Stomach (tissue), 9 donors: ENCODE measurements around the gene GNAS-AS1. TPM values are rescaled to one million over a fixed set of nuclear protein-coding genes. Genes with fewer than 3 reads are reported as not detected.
"Not testable (repeated sequence)": the region's sequence is repeated elsewhere in the genome, so short reads cannot be mapped to it uniquely, and the experiment has no call there.

ENCODE experiments used
- DNase-seq, 2 donors: peaks; one replicate each; pipeline versions ENCODE4 v3.0.0 to v3.0.0-alpha.2; 2013 to 2019
- H3K27ac ChIP-seq, 5 donors: fragments of 200-600 bp in 4 of 5; sonication (generic) in 4 of 5; one replicate each; pipeline ENCODE4 v1.5.1; 2013 to 2019; ENCODE audit warnings: mild to moderate bottlenecking in 1 of 5, moderate library complexity in 1 of 5
- H3K27me3 ChIP-seq, 3 donors: fragments of 200-600 bp; sonication (generic); one replicate each; pipeline ENCODE4 v1.5.1; 2017 to 2019; ENCODE audit warnings: mixed run types in 1 of 3
- H3K36me3 ChIP-seq, 4 donors: fragments of 200-600 bp; sonication (generic); 1 replicate in 3 of 4; 2 replicates in 1 of 4; pipeline ENCODE4 v1.5.1; 2016 to 2019
- H3K4me1 ChIP-seq, 4 donors: fragments of 200-600 bp; sonication (generic); one replicate each; pipeline ENCODE4 v1.5.1; 2016 to 2019
- H3K4me3 ChIP-seq, 4 donors: fragments of 200-600 bp; sonication (generic) in 3 of 4; one replicate each; pipeline ENCODE4 v1.5.1; 2016 to 2019; ENCODE audit warnings: mild to moderate bottlenecking in 1 of 4
- H3K9me3 ChIP-seq, 4 donors: fragments of 200-600 bp; sonication (generic); one replicate each; pipeline ENCODE4 v1.5.1; 2016 to 2019
- EP300 ChIP-seq: sonication (generic); formaldehyde crosslinking; IDR thresholded peaks from one replicate; pipeline ENCODE4 v1.6.1; 2017; ENCODE audit warnings: antibody characterized with exemption
- POLR2A ChIP-seq, 4 donors: fragments of 450-650 bp; IDR thresholded peaks; one replicate each; pipeline ENCODE4 v1.6.1; 2016; ENCODE audit warnings: antibody characterized with exemption in 4 of 4, control low read depth in 2 of 4, mild to moderate bottlenecking in 1 of 4, moderate library complexity in 1 of 4
- POLR2AphosphoS5 ChIP-seq, 3 donors: sonication (generic); formaldehyde crosslinking; IDR thresholded peaks; one replicate each; pipeline ENCODE4 v1.6.1; 2016; ENCODE audit warnings: antibody characterized with exemption in 3 of 3
- WGBS, 5 donors: extraction: QIAGEN DNeasy Blood & Tissue Kit in 3 of 5; methylation state at CpG; one replicate each; pipeline versions ENCODE4 v1.1.5 to v1.1.7; 2013 to 2018; 5-methylcytosine and 5-hydroxymethylcytosine counted together
- intact Hi-C: fragments of 100-400 bp; cut with DNase I; formaldehyde crosslinking; loops from one replicate; pipeline ENCODE4 v1.15.1; 2023; ENCODE audit warnings: low total_unique reads
- polyA plus RNA-seq, 3 donors: library from polyadenylated mRNA; stranded (reverse); fragments of 200-250 nt; gene quantifications; one replicate each; pipeline ENCODE4 v1.2.3, GENCODE V29; 2013
- total RNA-seq, 5 donors: library from RNA; depleted of rRNA; stranded (reverse); fragments of >200 nt; gene quantifications; one replicate each; pipeline versions ENCODE4 v1.1.0 to v1.2.3, GENCODE V29; 2014 to 2016
- TF ChIP-seq, protein P1 (sequence below), 7 experiments: fragments of 450-650 bp in 4 of 7; fragments of 200-600 bp in 3 of 7; sonication (generic) in 3 of 7; IDR thresholded peaks; one replicate each; pipeline ENCODE4 v1.5.1; 2016 to 2019; ENCODE audit warnings: antibody characterized with exemption in 7 of 7, control low read depth in 2 of 7, mild to moderate bottlenecking in 1 of 7
- donor health status: healthy with polysubstance abuse.
- donor health status: Bipolar disorder and iron deficiency.
- donor health status: healthy.

GNAS-AS1 gene
- total and polyA plus RNA-seq, 8 donors = 0.15 to 45.5 (median 1.8) TPM; not detected in 4

DNA sequence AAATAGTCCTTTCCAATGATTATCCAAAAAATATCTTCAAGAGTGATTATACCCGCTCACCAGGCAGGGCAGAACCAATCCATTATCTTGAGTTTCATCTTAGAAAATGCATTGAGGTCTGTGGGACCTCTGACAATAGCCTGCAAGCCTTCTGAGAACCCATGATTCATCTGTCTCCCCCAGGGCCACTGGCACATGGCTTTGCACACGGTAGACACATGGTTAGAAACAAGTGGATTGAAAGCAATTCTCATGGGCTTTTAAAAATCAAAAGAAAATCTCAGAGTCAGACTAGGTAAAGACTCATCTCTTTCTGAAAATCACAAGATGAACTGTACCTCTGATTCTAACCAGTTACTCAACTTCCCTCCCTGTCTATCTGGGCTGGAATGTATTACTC is 15.5 kb downstream of the GNAS-AS1 start:
- 78 to 85% (median 81%) methylated on average over 2 of the region's 2 CpGs for WGBS, 5 donors
- no peak overlapping the region for H3K27ac ChIP-seq
- TF ChIP-seq EP300 = no peak
- TF ChIP-seq POLR2A (IDR thresholded peaks at IDR 0.05) = no peak
- no peak for TF ChIP-seq POLR2AphosphoS5 (IDR thresholded peaks at IDR 0.05)
- TF ChIP-seq, protein P1, sequence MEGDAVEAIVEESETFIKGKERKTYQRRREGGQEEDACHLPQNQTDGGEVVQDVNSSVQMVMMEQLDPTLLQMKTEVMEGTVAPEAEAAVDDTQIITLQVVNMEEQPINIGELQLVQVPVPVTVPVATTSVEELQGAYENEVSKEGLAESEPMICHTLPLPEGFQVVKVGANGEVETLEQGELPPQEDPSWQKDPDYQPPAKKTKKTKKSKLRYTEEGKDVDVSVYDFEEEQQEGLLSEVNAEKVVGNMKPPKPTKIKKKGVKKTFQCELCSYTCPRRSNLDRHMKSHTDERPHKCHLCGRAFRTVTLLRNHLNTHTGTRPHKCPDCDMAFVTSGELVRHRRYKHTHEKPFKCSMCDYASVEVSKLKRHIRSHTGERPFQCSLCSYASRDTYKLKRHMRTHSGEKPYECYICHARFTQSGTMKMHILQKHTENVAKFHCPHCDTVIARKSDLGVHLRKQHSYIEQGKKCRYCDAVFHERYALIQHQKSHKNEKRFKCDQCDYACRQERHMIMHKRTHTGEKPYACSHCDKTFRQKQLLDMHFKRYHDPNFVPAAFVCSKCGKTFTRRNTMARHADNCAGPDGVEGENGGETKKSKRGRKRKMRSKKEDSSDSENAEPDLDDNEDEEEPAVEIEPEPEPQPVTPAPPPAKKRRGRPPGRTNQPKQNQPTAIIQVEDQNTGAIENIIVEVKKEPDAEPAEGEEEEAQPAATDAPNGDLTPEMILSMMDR (IDR thresholded peaks at IDR 0.05) = no peak
- peaks cover 0 to 12% (median 10%) of the 10 kb centered on the region in 4 donors for H3K4me1 ChIP-seq
- intact Hi-C loops = no loop called here
- H3K9me3 ChIP-seq = no peaks in the 10 kb centered on the region
- H3K4me3 ChIP-seq = no peak overlapping the region
- H3K36me3 ChIP-seq = no peaks in the 10 kb centered on the region
- H3K27me3 ChIP-seq = peaks cover 0 to 71% (median 14%) of the 10 kb centered on the region in 3 donors
- DNase-seq = no peak

DNA sequence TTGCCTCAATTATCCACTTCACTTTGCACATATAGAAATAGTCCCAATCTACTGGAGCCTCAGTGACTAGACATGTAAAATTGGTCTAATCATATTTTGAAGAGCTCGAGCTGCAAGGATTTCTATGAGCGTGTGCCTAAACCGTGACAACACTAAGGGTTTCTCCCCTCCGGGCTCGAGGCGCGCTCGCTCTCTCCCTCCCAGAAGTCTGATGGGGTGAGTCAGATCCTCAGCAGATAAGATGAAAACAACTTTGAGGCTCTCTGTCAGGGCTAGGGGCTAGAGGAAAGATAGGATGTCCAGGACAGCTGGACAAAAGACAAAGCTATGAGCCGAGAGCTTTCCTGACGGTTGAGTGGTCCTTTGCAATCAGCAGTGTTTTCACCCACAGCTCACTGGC is 16.8 kb downstream of the GNAS-AS1 start:
- 84 to 91% (median 88%) methylated on average over 10 of the region's 10 CpGs for WGBS, 5 donors

DNA sequence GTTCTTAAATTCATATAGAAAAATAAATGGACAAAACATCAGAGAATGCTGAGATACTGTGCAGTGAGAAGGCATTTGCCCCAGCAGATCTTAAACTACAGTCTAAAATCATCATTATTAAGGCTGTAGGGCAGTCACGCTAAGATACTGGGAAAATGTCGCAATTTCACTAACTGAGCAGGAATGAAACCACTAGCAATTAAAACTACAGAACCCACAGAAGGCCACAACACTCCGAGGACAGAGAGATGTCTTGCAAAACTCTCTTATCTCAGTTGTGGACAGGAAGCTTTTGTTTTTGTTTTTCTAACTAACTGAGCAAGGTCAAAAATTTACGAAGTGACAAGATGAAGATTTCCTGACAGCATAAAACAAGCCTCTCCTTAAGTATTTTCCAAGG is 18.2 kb downstream of the GNAS-AS1 start:
- no peaks in the 10 kb centered on the region for H3K9me3 ChIP-seq
- DNase-seq = no peak
- peaks cover 0 to 43% (median 0%) of the 10 kb centered on the region in 3 donors for H3K27me3 ChIP-seq
- H3K4me3 ChIP-seq = no peak overlapping the region
- TF ChIP-seq POLR2AphosphoS5 (IDR thresholded peaks at IDR 0.05) (no peak), POLR2A (IDR thresholded peaks at IDR 0.05) (no peak), EP300 (no peak)
- TF ChIP-seq, protein P1 (IDR thresholded peaks at IDR 0.05) = no peak
- 65 to 79% (median 78%) methylated on average over 4 of the region's 4 CpGs for WGBS, 5 donors
- no peaks in the 10 kb centered on the region for H3K36me3 ChIP-seq
- intact Hi-C loops = no loop called here
- peaks cover 0 to 9% (median 0%) of the 10 kb centered on the region in 4 donors for H3K4me1 ChIP-seq
- H3K27ac ChIP-seq = no peak overlapping the region

More for the DNA sequence above, 16.8 kb downstream of the GNAS-AS1 start:
- peaks cover 0 to 58% (median 1%) of the 10 kb centered on the region in 3 donors for H3K27me3 ChIP-seq
- H3K9me3 ChIP-seq = no peaks in the 10 kb centered on the region
- H3K27ac ChIP-seq = no peak overlapping the region
- intact Hi-C loops = no loop called here
- H3K4me3 ChIP-seq = no peak overlapping the region
- DNase-seq = no peak
- H3K36me3 ChIP-seq = no peaks in the 10 kb centered on the region
- H3K4me1 ChIP-seq = peaks cover 0 to 8% (median 0%) of the 10 kb centered on the region in 4 donors
- TF ChIP-seq, protein P1 (IDR thresholded peaks at IDR 0.05) = no peak
- no peak for TF ChIP-seq POLR2A (IDR thresholded peaks at IDR 0.05)
- TF ChIP-seq EP300 = no peak
- TF ChIP-seq POLR2AphosphoS5 (IDR thresholded peaks at IDR 0.05) = no peak

DNA sequence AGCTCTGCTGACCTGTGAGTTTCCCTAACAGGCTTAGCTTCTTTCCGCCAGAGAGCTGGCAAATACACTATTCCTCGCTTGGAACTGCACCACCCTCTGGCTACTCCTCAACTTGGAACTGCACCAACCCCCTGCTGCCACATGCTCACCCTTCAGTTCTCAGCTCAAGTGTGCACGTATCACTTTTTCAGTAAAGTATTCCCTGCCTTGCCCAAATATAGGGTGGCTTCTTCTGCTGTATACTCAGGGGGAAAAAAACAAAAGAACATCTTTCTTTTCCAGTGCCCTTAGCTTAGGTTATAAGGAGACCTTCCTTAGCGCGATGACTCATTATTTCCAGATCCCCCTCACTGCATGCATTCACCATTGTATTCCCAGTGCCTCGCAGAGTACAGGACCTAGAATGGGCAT is 21.2 kb downstream of the GNAS-AS1 start:
- Histone ChIP-seq H3K36me3 (no peaks in the 10 kb centered on the region), H3K4me3 (no peak overlapping the region), H3K27ac (no peak overlapping the region), H3K9me3 (no peaks in the 10 kb centered on the region), H3K4me1 (peaks cover 0 to 9% (median 0%) of the 10 kb centered on the region in 4 donors), H3K27me3 (peaks cover 0 to 18% (median 0%) of the 10 kb centered on the region in 3 donors)
- TF ChIP-seq EP300 (no peak), POLR2A (IDR thresholded peaks at IDR 0.05) (no peak), POLR2AphosphoS5 (IDR thresholded peaks at IDR 0.05) (no peak)
- TF ChIP-seq, protein P1 (IDR thresholded peaks at IDR 0.05) = no peak
- WGBS, 5 donors = 51 to 68% (median 62%) methylated on average over 6 of the region's 6 CpGs
- peak in 1 of 2 donors; percentile 62 for DNase-seq
- intact Hi-C loops = no loop called here

DNA sequence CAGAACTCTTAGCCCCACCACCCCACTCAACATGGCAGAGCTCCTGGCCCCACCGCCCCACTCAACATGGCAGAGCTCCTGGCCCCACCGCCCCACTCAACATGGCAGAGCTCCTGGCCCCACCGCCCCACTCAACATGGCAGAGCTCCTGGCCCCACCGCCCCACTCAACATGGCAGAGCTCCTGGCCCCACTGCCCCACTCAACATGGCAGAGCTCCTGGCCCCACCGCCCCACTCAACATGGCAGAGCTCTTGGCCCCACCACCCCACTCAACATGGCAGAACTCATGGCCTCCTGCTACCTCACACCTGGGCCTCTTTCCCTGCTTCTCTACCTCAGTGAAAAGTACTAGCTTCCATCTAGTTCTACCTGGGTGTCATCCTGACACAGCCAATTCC is 21.9 kb downstream of the GNAS-AS1 start:
- H3K27ac ChIP-seq, H3K36me3 ChIP-seq, H3K4me1 ChIP-seq, DNase-seq, H3K9me3 ChIP-seq, intact Hi-C loops, H3K4me3 ChIP-seq: not testable (repeated sequence)
- H3K27me3 ChIP-seq = peaks cover 0 to 11% (median 0%) of the 10 kb centered on the region in 3 donors
- WGBS, 5 donors = 90 to 100% (median 97%) methylated on average over 2 to 4 of the region's 5 CpGs
